Activated CD4-positive, alpha-beta memory T cell treated with anti-CD3 and anti-CD28 coated beads, Interleukin-2, amount 10 ng/mL, durations not matched to agents 7 days and 5 days (primary cell): ENCODE data around the gene PGM2. TPM values are rescaled to one million over a fixed set of nuclear protein-coding genes. Genes with fewer than 3 reads are reported as not detected.
A peak's percentile ranks its signal among the peaks of the same experiment; 100 is the strongest.

Experiments used
- CTCF ChIA-PET: fragments of 350-600 bp; sonication (Branson Sonifier 250); formaldehyde crosslinking; loops from one replicate; lab custom pipeline; 2021; ENCODE audit warnings: antibody characterized with exemption, inconsistent platforms; lab: Charles Lee
- POLR2A ChIA-PET: fragments of 350-600 bp; sonication (Branson Sonifier 250); formaldehyde crosslinking; loops from one replicate; lab custom pipeline; 2021; ENCODE audit warnings: antibody characterized with exemption; lab: Charles Lee
- DNase-seq: peaks from one replicate; pipeline ENCODE4 v3.0.0-alpha.2; 2020
- H3K27ac Mint-ChIP-seq: one replicate; pipeline ENCODE4 v1.8.0; 2021; ENCODE audit warnings: mild to moderate bottlenecking, mixed read lengths
- H3K27me3 Mint-ChIP-seq: one replicate; pipeline ENCODE4 v1.8.0; 2021; ENCODE audit warnings: mixed read lengths
- H3K36me3 Mint-ChIP-seq: one replicate; pipeline ENCODE4 v1.8.0; 2021; ENCODE audit warnings: low read depth, mixed read lengths
- H3K4me1 Mint-ChIP-seq: one replicate; pipeline ENCODE4 v1.8.0; 2021; ENCODE audit warnings: mixed read lengths
- H3K4me3 Mint-ChIP-seq: one replicate; pipeline ENCODE4 v1.8.0; 2021; ENCODE audit warnings: mild to moderate bottlenecking, mixed read lengths
- H3K9me3 Mint-ChIP-seq: one replicate; pipeline ENCODE4 v1.8.0; 2021; ENCODE audit warnings: mixed read lengths
- total RNA-seq, 2 experiments: library from RNA; stranded (reverse); gene quantifications; one replicate each; pipeline ENCODE4 v1.2.3, GENCODE V29; 2021

Gene PGM2
- total RNA-seq, 2 experiments from 2014 or later: 30.6 to 37.4 TPM

DNA sequence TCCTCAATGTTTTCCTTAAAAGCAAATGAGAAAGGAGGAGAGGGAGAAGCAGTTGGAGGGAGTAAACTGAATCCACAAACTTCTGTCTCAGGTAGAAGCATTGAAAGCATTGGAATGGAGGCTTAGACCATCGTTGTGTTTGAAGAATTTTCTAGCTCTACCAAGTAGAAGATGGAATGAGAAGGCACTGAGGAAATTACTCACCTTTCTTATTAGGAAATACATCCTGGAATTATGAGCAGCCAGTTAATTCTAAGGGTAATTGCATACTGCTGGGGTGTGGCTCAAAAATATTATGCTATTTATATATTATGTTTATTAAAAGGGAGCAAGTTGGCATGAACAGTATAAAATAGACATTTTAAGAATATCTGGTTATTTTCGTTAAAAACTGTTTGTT lies 12.9 kb downstream of the PGM2 start:
- Mint-ChIP-seq H3K27me3 (no peaks in the 10 kb centered on the region), H3K9me3 (no peaks in the 10 kb centered on the region), H3K36me3 (peaks cover 44% of the 10 kb centered on the region), H3K27ac (no peak overlapping the region), H3K4me1 (peaks cover 19% of the 10 kb centered on the region), H3K4me3 (no peak overlapping the region)
- ChIA-PET CTCF (no interaction called here), POLR2A (no interaction called here)
- no peak for DNase-seq

DNA sequence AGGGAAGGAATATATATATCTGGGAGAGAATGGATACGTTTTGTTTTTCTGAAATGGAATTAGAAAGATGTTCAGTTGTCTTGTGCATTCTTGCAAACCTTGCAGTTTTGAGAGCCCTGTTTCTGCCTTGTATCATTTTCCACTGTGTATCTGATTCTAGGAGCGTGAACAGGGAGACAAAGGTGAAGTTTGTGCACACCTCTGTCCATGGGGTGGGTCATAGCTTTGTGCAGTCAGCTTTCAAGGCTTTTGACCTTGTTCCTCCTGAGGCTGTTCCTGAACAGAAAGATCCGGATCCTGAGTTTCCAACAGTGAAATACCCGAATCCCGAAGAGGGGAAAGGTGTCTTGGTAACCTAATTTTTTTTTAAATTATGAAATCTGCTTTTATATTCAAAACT lies 17.7 kb downstream of the PGM2 start:
- Mint-ChIP-seq H3K36me3 (peaks cover 44% of the 10 kb centered on the region), H3K4me1 (no peaks in the 10 kb centered on the region), H3K9me3 (no peaks in the 10 kb centered on the region), H3K27ac (no peak overlapping the region), H3K27me3 (no peaks in the 10 kb centered on the region), H3K4me3 (no peak overlapping the region)
- ChIA-PET POLR2A (no interaction called here), CTCF (no interaction called here)
- DNase-seq: no peak

DNA sequence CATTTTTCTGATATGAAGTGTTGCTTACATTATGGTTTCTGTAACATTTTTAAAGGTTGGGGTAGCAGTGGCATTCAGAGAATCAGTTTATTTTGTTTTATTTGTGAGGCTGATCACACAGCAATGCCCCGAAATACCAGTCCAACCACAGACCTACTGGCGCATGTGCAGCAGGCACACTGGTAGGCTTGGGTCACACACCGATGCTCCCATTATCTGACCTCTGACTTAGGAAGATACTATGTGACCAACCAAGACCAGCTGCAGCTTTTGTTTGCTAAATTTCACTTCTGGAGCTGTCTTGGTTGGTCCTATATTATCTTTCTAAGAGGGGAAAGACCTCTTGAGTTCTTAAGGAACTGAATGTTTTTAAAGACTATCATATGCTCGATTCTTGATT lies 18.7 kb downstream of the PGM2 start:
- DNase-seq: no peak
- Mint-ChIP-seq H3K27me3 (no peaks in the 10 kb centered on the region), H3K36me3 (peaks cover 40% of the 10 kb centered on the region), H3K4me1 (no peaks in the 10 kb centered on the region), H3K9me3 (no peaks in the 10 kb centered on the region), H3K27ac (no peak overlapping the region), H3K4me3 (no peak overlapping the region)
- ChIA-PET POLR2A (interaction anchor here (0.9 kb wide), 1 partner anchor 46 kb away, joined by 3 read pairs; no protein-coding TSS in a partner anchor), CTCF (no interaction called here)

DNA sequence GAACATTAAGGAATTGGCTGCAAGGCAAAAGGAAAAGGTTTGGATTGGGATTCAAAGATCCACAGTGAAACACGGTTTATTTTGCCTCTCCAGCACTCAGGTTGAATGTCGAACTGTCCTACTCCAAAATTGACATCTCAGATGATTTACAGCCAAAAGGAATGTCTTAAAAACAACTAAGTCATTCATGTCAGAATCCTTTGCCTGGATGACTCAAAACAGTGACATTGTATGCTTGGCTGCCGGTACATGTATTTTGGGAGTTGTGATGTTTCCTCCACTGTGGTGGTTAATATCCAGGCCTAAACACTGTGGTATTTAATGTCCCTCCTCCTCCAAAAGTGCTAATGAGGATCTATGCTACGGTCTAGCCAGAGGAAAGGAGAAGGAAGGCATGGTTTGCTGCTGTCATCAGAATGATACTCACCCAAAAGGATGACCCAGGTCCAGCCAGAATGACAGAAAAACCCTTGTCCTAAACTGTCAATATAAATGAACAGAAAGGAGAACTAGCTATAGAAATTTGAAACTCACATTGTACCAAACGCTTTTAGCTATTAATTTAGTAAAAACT lies 20.9 kb downstream of the PGM2 start:
- no peak overlapping the region for H3K27ac Mint-ChIP-seq
- ChIA-PET POLR2A (interaction anchor here (1.0 to 1.1 kb wide), 2 partner anchors 8 to 21 kb away, joined by 3 read pairs; partner anchors contain the start of gene PGM2), CTCF (no interaction called here)
- no peak overlapping the region for H3K4me3 Mint-ChIP-seq
- peaks cover 39% of the 10 kb centered on the region for H3K36me3 Mint-ChIP-seq
- DNase-seq: no peak
- H3K4me1 Mint-ChIP-seq: no peaks in the 10 kb centered on the region
- H3K27me3 Mint-ChIP-seq: no peaks in the 10 kb centered on the region
- H3K9me3 Mint-ChIP-seq: no peaks in the 10 kb centered on the region

DNA sequence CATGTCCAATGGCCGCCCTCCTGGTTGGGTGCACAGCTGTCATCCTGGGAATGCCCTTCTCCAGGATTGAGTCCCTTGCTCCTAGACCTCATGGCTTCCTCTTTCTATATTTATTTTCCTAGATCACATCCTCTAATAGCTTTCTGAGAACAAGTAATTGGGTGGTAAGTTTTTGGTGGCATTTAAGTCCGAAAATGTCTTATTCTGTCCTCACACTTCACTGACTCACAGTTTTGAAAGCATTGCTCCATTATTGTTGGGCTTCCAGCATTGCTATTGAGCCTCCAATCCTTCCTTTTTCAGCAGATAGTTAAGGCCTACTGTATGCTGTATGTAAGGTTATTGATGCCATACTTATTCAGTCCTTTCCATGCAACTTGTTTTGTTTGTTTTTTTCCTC lies 25.9 kb downstream of the PGM2 start:
- H3K27me3 Mint-ChIP-seq: no peaks in the 10 kb centered on the region
- no peak overlapping the region for H3K4me3 Mint-ChIP-seq
- no peak overlapping the region for H3K27ac Mint-ChIP-seq
- no peaks in the 10 kb centered on the region for H3K9me3 Mint-ChIP-seq
- no peak for DNase-seq
- POLR2A ChIA-PET: no interaction called here
- CTCF ChIA-PET: no interaction called here
- no peaks in the 10 kb centered on the region for H3K4me1 Mint-ChIP-seq
- H3K36me3 Mint-ChIP-seq: peaks cover 33% of the 10 kb centered on the region

DNA sequence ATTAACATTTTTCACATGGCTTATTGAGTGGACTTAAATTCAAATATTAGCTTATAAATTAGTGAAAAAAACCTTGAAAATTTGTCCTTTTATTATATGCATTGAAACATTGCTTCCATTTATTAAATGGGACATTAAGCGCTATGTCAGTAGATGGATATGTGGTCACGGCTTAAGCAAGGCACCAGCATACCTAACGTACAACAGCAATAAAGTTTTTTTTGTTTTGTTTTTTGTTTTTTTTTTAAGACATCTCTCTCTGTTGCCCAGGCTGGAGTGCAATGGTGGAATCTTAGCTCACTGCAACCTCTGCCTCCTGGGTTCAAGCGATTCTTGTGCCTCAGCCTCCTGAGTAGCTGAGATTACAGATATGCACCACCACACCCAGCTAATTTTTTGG lies 31.6 kb downstream of the PGM2 start:
- H3K27ac Mint-ChIP-seq: no peak overlapping the region
- H3K27me3 Mint-ChIP-seq: no peaks in the 10 kb centered on the region
- ChIA-PET POLR2A (no interaction called here), CTCF (interaction anchor here (1.4 kb wide), 1 partner anchor 120 kb away, joined by 4 read pairs; no protein-coding TSS in a partner anchor)
- H3K4me1 Mint-ChIP-seq: no peaks in the 10 kb centered on the region
- DNase-seq: no peak
- peaks cover 30% of the 10 kb centered on the region for H3K36me3 Mint-ChIP-seq
- H3K4me3 Mint-ChIP-seq: no peak overlapping the region
- no peaks in the 10 kb centered on the region for H3K9me3 Mint-ChIP-seq

DNA sequence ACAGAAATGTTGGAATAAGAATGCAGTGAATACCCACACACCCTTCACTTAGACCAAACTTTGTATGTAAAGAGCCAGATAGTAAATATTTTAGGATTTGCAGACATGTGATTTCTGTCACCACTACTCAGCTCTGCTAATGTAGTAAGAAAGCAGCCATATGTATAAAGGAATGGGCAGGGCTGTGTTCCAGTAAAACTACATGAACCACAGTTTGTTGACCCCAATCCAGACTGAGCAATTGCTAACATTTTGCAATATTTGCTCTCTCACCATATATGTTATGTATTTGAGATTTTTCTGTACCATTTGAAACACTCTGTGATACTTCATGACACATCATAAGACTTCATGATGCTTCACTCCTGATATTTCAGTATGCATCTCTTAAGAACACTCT lies 32.4 kb downstream of the PGM2 start:
- DNase-seq: no peak
- POLR2A ChIA-PET: no interaction called here
- no peaks in the 10 kb centered on the region for H3K9me3 Mint-ChIP-seq
- no peak overlapping the region for H3K27ac Mint-ChIP-seq
- no peak overlapping the region for H3K4me3 Mint-ChIP-seq
- H3K36me3 Mint-ChIP-seq: peaks cover 37% of the 10 kb centered on the region
- H3K4me1 Mint-ChIP-seq: no peaks in the 10 kb centered on the region
- no peaks in the 10 kb centered on the region for H3K27me3 Mint-ChIP-seq
- CTCF ChIA-PET: no interaction called here

DNA sequence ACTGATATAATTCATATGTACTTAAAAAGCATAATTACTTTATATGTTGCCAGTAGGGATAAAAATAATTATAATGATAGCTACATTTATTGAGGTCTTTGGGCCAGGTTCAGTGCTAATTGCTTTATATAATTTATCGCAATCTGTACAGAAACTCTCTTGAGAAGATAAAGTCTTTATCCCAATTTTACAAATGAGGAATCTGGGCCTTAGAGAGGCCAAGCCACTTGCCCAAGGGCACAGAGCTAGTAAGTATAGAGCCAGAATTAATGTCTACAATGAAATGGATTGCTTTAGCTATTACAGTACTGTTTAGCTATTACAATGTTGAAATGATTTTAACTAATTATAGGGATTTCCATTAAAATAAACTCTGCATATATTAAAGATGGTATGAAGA lies 33.8 kb downstream of the PGM2 start:
- POLR2A ChIA-PET: interaction anchor here (1.2 to 1.3 kb wide), 2 partner anchors 31 to 43 kb away, joined by 3 read pairs; partner anchors contain the start of gene TBC1D1

DNA sequence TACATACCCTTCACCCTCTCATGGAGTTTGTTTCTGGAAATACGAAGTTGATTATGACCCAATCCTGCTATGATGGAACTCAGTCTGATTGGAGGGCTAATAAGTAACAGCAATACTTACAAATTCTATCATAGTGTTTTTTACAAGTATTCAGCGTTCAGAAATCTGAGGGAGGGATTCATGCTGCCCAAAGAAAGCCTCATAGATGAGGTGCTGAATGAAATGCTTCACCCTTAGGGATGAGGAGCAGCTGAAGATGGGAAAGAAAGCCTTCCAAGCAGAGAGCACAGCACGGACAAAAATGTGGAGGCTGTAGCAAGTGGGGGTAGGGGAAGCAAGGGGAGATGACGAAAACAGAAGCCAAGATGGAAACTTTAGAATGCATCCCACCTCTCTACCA lies 36.5 kb downstream of the PGM2 start:
- Mint-ChIP-seq H3K4me3 (no peak overlapping the region), H3K9me3 (no peaks in the 10 kb centered on the region), H3K4me1 (no peaks in the 10 kb centered on the region), H3K36me3 (peaks cover 33% of the 10 kb centered on the region), H3K27ac (no peak overlapping the region), H3K27me3 (no peaks in the 10 kb centered on the region)
- POLR2A ChIA-PET: no interaction called here
- no peak for DNase-seq
- CTCF ChIA-PET: no interaction called here

More for the DNA sequence above, 33.8 kb downstream of the PGM2 start:
- no peaks in the 10 kb centered on the region for H3K9me3 Mint-ChIP-seq
- CTCF ChIA-PET: no interaction called here
- H3K27me3 Mint-ChIP-seq: no peaks in the 10 kb centered on the region
- H3K4me3 Mint-ChIP-seq: no peak overlapping the region
- H3K4me1 Mint-ChIP-seq: no peaks in the 10 kb centered on the region
- DNase-seq: no peak
- peaks cover 30% of the 10 kb centered on the region for H3K36me3 Mint-ChIP-seq
- no peak overlapping the region for H3K27ac Mint-ChIP-seq

DNA sequence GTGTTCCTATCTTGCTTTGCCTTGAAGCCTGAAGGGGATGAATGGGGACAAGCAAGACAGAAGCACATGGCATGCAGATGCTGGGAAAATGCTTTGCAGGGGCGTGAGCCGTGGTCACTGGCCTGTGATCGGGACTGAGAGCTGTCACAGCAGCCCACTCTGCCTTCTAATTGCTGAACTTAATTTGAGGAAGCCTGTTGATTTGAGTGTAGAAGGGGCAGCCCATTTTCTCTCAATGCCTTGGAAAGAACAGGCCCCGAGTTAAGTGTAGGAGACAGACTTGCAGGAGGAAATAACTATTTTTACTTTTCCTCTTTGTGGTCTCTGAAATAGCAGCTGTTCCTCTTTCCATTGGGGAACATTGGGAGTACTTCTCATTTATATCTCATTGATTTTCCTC lies 38.3 kb downstream of the PGM2 start:
- DNase-seq: no peak
- no peaks in the 10 kb centered on the region for H3K9me3 Mint-ChIP-seq
- no peak overlapping the region for H3K4me3 Mint-ChIP-seq
- H3K36me3 Mint-ChIP-seq: peaks cover 32% of the 10 kb centered on the region
- ChIA-PET POLR2A (no interaction called here), CTCF (no interaction called here)
- H3K27ac Mint-ChIP-seq: no peak overlapping the region
- H3K4me1 Mint-ChIP-seq: no peaks in the 10 kb centered on the region
- no peaks in the 10 kb centered on the region for H3K27me3 Mint-ChIP-seq

DNA sequence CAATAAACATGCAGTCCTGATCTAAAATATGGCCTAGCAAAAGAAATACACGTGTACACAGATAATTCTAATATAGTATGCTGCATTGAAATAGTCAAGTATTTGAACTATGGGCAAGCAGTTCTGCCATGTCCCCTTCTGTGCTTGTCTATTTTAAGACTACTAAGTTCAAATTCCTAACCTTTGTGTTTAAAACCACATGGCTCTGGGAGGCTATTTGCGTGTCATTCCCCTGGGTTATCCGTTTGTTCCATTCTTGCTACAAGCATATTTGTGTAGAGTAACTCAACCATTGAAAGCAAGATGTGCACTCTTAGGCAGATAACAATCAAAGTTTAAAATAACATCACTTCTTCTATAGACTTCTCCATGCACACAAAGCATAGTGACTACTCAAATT lies 39.0 kb downstream of the PGM2 start:
- POLR2A ChIA-PET: no interaction called here

DNA sequence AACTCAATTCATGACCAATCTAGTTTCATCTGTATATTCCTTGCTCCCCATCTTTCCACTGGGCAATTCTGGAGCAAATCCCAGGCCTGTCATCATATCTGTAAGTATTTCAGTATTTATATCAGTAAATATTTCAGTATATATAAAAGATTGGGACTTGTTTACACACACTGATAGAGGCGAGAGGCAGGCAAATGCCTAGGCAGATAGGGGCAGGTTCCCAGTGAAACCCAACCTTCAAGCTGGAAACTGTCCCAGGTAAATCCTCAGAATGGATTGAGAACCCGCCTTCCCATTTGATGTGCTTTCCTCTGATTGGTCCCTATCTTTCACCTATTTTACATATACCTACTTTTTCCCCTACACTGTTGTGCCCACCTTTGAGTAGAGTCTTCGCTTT lies 40.6 kb downstream of the PGM2 start:
- no peaks in the 10 kb centered on the region for H3K9me3 Mint-ChIP-seq
- H3K27ac Mint-ChIP-seq: no peak overlapping the region
- H3K4me1 Mint-ChIP-seq: peaks cover 5% of the 10 kb centered on the region
- CTCF ChIA-PET: no interaction called here
- H3K27me3 Mint-ChIP-seq: no peaks in the 10 kb centered on the region
- POLR2A ChIA-PET: no interaction called here
- H3K36me3 Mint-ChIP-seq: peaks cover 25% of the 10 kb centered on the region
- no peak overlapping the region for H3K4me3 Mint-ChIP-seq
- DNase-seq: no peak

More for the DNA sequence above, 39.0 kb downstream of the PGM2 start:
- no peaks in the 10 kb centered on the region for H3K9me3 Mint-ChIP-seq
- peaks cover 32% of the 10 kb centered on the region for H3K36me3 Mint-ChIP-seq
- H3K27me3 Mint-ChIP-seq: no peaks in the 10 kb centered on the region
- no peaks in the 10 kb centered on the region for H3K4me1 Mint-ChIP-seq
- no peak overlapping the region for H3K4me3 Mint-ChIP-seq
- no peak for DNase-seq
- H3K27ac Mint-ChIP-seq: no peak overlapping the region
- CTCF ChIA-PET: no interaction called here

DNA sequence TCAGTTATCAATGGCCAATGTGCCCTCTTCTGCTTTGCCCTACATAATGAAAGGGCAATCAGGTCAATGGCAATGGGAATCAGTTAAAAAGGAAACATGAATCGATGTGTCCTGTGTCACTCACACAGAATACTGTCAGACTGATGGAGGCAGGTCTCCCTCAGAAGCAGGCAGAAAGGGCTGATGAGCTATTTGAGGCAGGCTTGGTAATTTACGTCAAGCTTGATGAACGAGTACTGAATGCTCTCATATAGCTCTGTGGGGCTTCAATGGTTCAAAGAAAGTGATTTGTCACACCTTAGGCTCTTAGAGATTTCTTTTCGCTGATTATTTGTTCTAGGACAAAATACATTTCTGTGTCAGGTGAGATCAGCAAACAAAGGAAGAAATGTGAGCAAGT lies 41.8 kb downstream of the PGM2 start:
- Mint-ChIP-seq H3K27me3 (no peaks in the 10 kb centered on the region), H3K36me3 (peaks cover 21% of the 10 kb centered on the region), H3K27ac (no peak overlapping the region), H3K9me3 (no peaks in the 10 kb centered on the region), H3K4me3 (no peak overlapping the region), H3K4me1 (peaks cover 12% of the 10 kb centered on the region)
- no peak for DNase-seq
- ChIA-PET POLR2A (no interaction called here), CTCF (no interaction called here)

DNA sequence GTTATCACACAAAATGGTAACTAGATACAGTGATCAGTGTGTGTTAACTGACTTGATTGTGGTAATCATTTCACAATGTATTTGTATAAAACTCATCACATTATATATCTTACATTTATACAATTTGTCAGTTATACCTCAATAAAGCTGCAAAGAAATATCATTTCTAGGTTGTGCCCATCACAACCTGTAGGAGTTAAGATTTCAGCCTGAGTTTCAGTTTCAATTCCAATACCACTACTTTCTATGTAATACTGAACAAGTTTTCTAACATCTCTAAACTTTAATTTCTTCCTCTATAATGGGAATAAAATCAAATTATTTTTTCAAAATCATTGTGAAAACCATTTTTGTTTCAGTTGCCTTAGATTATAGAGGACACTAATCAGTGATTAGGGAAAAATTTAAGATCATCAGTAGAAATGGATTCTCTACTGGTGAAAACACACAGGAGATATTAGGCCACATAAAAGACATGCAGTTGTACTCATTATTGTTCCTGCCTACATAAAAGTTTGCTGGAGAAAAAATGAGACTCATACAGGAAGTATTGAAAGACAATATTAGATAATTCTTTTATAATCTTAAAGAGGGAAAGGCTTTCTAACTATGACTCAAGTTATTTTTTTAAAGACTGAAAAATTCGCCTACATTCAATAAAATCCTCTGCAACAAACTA lies 46.0 kb downstream of the PGM2 start:
- Mint-ChIP-seq H3K36me3 (peaks cover 9% of the 10 kb centered on the region), H3K4me1 (peaks cover 12% of the 10 kb centered on the region), H3K9me3 (no peaks in the 10 kb centered on the region), H3K27me3 (no peaks in the 10 kb centered on the region), H3K4me3 (no peak overlapping the region), H3K27ac (peak overlapping the region; percentile 21)
- POLR2A ChIA-PET: interaction anchor here (0.7 kb wide), 1 partner anchor 20 kb away, joined by 7 read pairs; no protein-coding TSS in a partner anchor
- CTCF ChIA-PET: no interaction called here
- no peak for DNase-seq
